ENCODE measurements around the gene ABLIM2. TPM values are rescaled to one million over a fixed set of nuclear protein-coding genes. Genes with fewer than 3 reads are reported as not detected.

Gene ABLIM2
- total and polyA plus RNA-seq, 2 of the 4 experiments (the other 2 are of a cell fraction), result under 0.01 to 0.10 TPM

GRCh38 chr4:8070736-8071718, 87.6 kb downstream of the ABLIM2 start:
- no peak overlapping the region for H3K9ac ChIP-seq (ENCODE audit: low read depth, low read length)
- no peak overlapping the region for H2AK5ac ChIP-seq (ENCODE audit: low read depth, low read length)
- TF ChIP-seq FOS (IDR thresholded peaks at IDR 0.05; ENCODE audit: low read depth, low read length) (no peak), POLR2A (IDR thresholded peaks at IDR 0.05; ENCODE audit: low read depth, low read length) (no peak), NFE2L2 (IDR thresholded peaks at IDR 0.05; ENCODE audit: low read depth, low read length) (no peak), MXI1 (IDR thresholded peaks at IDR 0.05; ENCODE audit: borderline replicate concordance, low read depth, low read length) (no peak), USF2 (IDR thresholded peaks at IDR 0.05; ENCODE audit: low read depth, low read length) (no peak), ELK1 (IDR thresholded peaks at IDR 0.05; ENCODE audit: borderline replicate concordance, low read depth, low read length) (no peak), CTCF (conservative IDR thresholded peaks at IDR 0.05; ENCODE audit: low read depth, low read length) (no peak), SMC3 (IDR thresholded peaks at IDR 0.05; ENCODE audit: low read depth, low read length) (no peak), RCOR1 (IDR thresholded peaks at IDR 0.05; ENCODE audit: insufficient replicate concordance, low read length) (no peak), CEBPB (IDR thresholded peaks at IDR 0.05; ENCODE audit: low read depth, low read length) (no peak), BHLHE40 (IDR thresholded peaks at IDR 0.05; ENCODE audit: low read depth, low read length) (no peak), MAZ (IDR thresholded peaks at IDR 0.05; ENCODE audit: borderline replicate concordance, low read depth, low read length) (no peak)
- no peak overlapping the region for H2BK15ac ChIP-seq (ENCODE audit: low read depth, low read length)
- peak overlapping the region; percentile 67 for H2AFZ ChIP-seq (replicated peaks; ENCODE audit: low read length, poor library complexity)
- no peak overlapping the region for H3K18ac ChIP-seq (ENCODE audit: low read depth, low read length)
- H3K27me3 ChIP-seq (ENCODE audit: control insufficient read depth, insufficient read depth, low read length), result peaks cover 81% of the 10 kb centered on the region
- CTCF ChIA-PET, result no interaction called here
- no peak overlapping the region for H4K5ac ChIP-seq (ENCODE audit: low read depth, low read length)
- BruUV-seq (replicated peaks), result no TSS peak
- H4K20me1 ChIP-seq (ENCODE audit: insufficient read depth, low read length), result no peaks in the 10 kb centered on the region
- no peak overlapping the region for H3K4ac ChIP-seq (ENCODE audit: low read depth, low read length)
- H3K4me2 ChIP-seq (ENCODE audit: low read depth, low read length), result no peak overlapping the region
- H3K9me3 ChIP-seq (ENCODE audit: control insufficient read depth, insufficient read depth, low read length), result no peaks in the 10 kb centered on the region; the same call in 1 of the 2 replicates
- 22% methylated on average over 13 of the region's 30 CpGs; no CpG with 5 or more reads in 1 of the 2 experiments for WGBS, 2 experiments (ENCODE audit: extremely low coverage in 2 of 2, insufficient read length in 1 of 2)
- no peak for ATAC-seq (ENCODE audit: low read depth)
- no peak overlapping the region for H3K23ac ChIP-seq (ENCODE audit: low read depth, low read length)
- intact Hi-C loops (cut with micrococcal nuclease), result no loop called here
- no peak overlapping the region for H2BK5ac ChIP-seq (ENCODE audit: low read depth, low read length, poor library complexity, severe bottlenecking)
- no peak overlapping the region for H2BK20ac ChIP-seq (ENCODE audit: low read depth, low read length)
- H2BK120ac ChIP-seq (ENCODE audit: low read depth, low read length), result no peak overlapping the region
- no peak overlapping the region for H3K4me3 ChIP-seq (ENCODE audit: insufficient read depth, low read depth, low read length)
- POLR2A ChIA-PET (ENCODE audit: unreplicated experiment), result no interaction called here
- in situ Hi-C loops (cut with MboI; ENCODE audit: low sequenced_read_pairs), result no loop called here
- no peaks in the 10 kb centered on the region for H3K79me1 ChIP-seq (ENCODE audit: low read depth in 1 of 2, low read length in 2 of 2)
- no peak overlapping the region for H3K14ac ChIP-seq (replicated peaks; ENCODE audit: low read depth, low read length)
- dilution Hi-C loops (cut with HindIII; ENCODE audit: low sequenced_read_pairs, unreplicated experiment), result no loop called here
- H3K27ac ChIP-seq (ENCODE audit: insufficient read depth, low read length), result no peak overlapping the region
- no peak overlapping the region for H3K56ac ChIP-seq (ENCODE audit: extremely low read depth, insufficient read depth, low read length)
- no peaks in the 10 kb centered on the region for H3K36me3 ChIP-seq (ENCODE audit: control insufficient read depth, insufficient read depth, low read length)
- H2AK9ac ChIP-seq (replicated peaks; ENCODE audit: low read depth, low read length, poor library complexity), result no peak overlapping the region
- H4K8ac ChIP-seq (ENCODE audit: low read depth in 2 of 2, low read length in 2 of 2), result no peak overlapping the region
- no peaks in the 10 kb centered on the region; the same call in 1 of the 2 replicates for H3K9me1 ChIP-seq (ENCODE audit: insufficient read depth, low read length)
- DNase-seq, result no peak
- no peaks in the 10 kb centered on the region for H3K4me1 ChIP-seq (ENCODE audit: control insufficient read depth, insufficient read depth, low read length)
- H4K91ac ChIP-seq (ENCODE audit: insufficient read depth, low read depth, low read length), result no peak overlapping the region
